ENCODE data around the gene CHAC2.
A peak's percentile ranks its signal among the peaks of the same experiment; 100 is the strongest.
"Not testable (repeated sequence)": the region's sequence is repeated elsewhere in the genome, so short reads cannot be mapped to it uniquely, and the experiment has no call there.

Gene CHAC2

DNA sequence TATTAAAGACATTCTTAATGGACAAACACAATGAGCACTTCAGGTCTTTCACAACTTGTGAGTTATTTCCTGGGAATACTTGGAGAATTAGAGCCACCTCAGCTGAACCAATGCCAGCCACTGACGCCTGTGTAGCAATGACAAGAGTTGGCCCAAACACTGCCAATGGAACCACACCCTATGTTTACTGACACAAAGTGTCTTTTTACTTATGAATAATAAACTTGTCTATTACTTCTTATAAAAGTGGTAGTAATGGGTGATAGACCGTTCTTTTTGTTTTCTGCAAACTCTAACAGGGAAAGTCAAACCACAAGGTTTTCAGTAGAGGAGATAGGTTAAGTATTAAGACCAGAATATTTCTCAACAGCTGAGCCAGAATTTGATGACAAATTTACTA, 12.5 kb upstream of the CHAC2 start:
- TF ChIP-seq YY1 (IDR thresholded peaks at IDR 0.05; ENCODE audit: insufficient read depth, insufficient read length): no peak
- TF ChIP-seq ZNF274 (IDR thresholded peaks at IDR 0.05; ENCODE audit: low read depth, low read length): no peak
- no peak for TF ChIP-seq SUZ12 (IDR thresholded peaks at IDR 0.05; ENCODE audit: extremely low read depth, insufficient read depth, insufficient read length)
- H3K4me3 ChIP-seq (ENCODE audit: insufficient read length, low read depth): no peak overlapping the region

DNA sequence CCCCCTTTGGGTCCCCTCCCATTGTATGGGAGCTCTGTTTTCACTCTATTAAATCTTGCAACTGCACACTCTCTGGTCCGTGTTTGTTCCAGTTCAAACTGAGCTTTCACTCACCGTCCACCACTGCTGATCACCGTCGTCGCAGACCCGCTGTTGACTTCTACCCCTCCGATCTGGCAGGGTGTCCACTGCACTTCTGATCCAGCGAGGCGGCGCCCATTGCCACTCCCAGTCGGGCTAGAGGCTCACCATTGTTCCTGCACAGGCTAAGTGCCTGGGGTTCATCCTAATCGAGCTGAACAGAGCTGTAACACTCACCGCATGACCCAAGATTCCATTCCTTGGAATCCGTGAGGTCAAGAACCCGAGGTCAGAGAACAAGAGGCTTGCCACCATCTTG, 11.0 kb upstream of the CHAC2 start:
- H3K36me3 ChIP-seq (ENCODE audit: insufficient read depth, insufficient read length, low read length): peaks cover 10% of the 10 kb centered on the region
- no peak overlapping the region for H3K9ac ChIP-seq (ENCODE audit: insufficient read length, low read depth)
- no peaks in the 10 kb centered on the region for H3K9me3 ChIP-seq (ENCODE audit: insufficient read depth, low read length)
- DNase-seq (ENCODE audit: low read depth, low spot score): no peak
- TF ChIP-seq YY1 (IDR thresholded peaks at IDR 0.05; ENCODE audit: insufficient read depth, insufficient read length) (no peak), SUZ12 (IDR thresholded peaks at IDR 0.05; ENCODE audit: extremely low read depth, insufficient read depth, insufficient read length) (no peak), ZNF274 (IDR thresholded peaks at IDR 0.05; ENCODE audit: low read depth, low read length) (no peak)
- no peak overlapping the region for H3K4me3 ChIP-seq (ENCODE audit: insufficient read length, low read depth)
- no peaks in the 10 kb centered on the region for H3K27me3 ChIP-seq (ENCODE audit: insufficient read depth, insufficient read length)
- no peaks in the 10 kb centered on the region for H3K4me1 ChIP-seq (ENCODE audit: insufficient read depth, insufficient read length)

More for the DNA sequence above, 12.5 kb upstream of the CHAC2 start:
- Histone ChIP-seq H3K9ac (ENCODE audit: insufficient read length, low read depth) (no peak overlapping the region), H3K4me1 (ENCODE audit: insufficient read depth, insufficient read length) (no peaks in the 10 kb centered on the region), H3K27me3 (ENCODE audit: insufficient read depth, insufficient read length) (no peaks in the 10 kb centered on the region), H3K9me3 (ENCODE audit: insufficient read depth, low read length) (no peaks in the 10 kb centered on the region), H3K36me3 (ENCODE audit: insufficient read depth, insufficient read length, low read length) (peaks cover 6% of the 10 kb centered on the region)
- DNase-seq (ENCODE audit: low read depth, low spot score): no peak

DNA sequence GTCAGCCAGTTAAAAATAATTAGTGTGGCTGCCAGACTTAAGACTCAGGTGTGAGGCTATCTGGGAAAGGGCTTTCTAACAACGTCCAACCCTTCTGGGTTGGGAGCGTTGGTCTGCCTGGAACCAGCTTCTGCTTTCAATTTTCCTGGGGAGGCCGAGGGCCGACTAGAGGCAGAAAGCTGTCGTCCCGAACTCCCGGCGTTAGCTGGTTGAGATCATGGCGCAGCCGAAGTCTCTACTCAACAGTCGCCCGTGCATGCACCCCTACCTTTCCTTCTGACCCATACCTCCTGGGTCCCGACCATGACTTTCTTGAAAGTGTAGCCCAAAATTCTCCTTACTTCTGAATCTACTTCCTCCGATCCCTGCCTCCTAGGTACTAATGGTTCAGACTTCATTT, 10.4 kb upstream of the CHAC2 start:
- H3K4me1 ChIP-seq (ENCODE audit: insufficient read depth, insufficient read length); H3K4me3 ChIP-seq (ENCODE audit: insufficient read length, low read depth); H3K9ac ChIP-seq (ENCODE audit: insufficient read length, low read depth); H3K36me3 ChIP-seq (ENCODE audit: insufficient read depth, insufficient read length, low read length); H3K27me3 ChIP-seq (ENCODE audit: insufficient read depth, insufficient read length); DNase-seq (ENCODE audit: low read depth, low spot score); H3K9me3 ChIP-seq (ENCODE audit: insufficient read depth, low read length): not testable (repeated sequence)

DNA sequence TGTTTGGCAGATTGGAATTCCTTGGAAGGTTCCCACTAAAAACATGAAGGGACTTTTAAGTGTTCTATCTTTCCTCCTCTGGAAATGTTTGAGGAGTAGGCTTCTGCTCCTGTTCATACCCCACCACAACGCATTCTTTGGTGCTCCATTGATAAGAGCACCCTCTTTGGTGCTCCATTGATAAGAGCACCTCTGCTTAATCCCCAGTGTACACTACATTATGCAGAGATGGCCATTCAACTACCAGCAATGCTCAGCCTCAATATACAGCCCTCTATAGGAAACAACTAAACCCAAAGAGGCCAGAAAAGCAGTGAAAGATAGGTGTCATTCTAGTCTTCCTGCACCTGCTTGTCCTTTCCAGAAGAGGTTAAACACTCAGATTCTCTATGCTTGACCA, 1.8 kb upstream of the CHAC2 start:
- no peaks in the 10 kb centered on the region for H3K4me1 ChIP-seq (ENCODE audit: insufficient read depth, insufficient read length)
- TF ChIP-seq SUZ12 (IDR thresholded peaks at IDR 0.05; ENCODE audit: extremely low read depth, insufficient read depth, insufficient read length) (no peak), ZNF274 (IDR thresholded peaks at IDR 0.05; ENCODE audit: low read depth, low read length) (no peak), YY1 (IDR thresholded peaks at IDR 0.05; ENCODE audit: insufficient read depth, insufficient read length) (no peak)
- no peaks in the 10 kb centered on the region for H3K9me3 ChIP-seq (ENCODE audit: insufficient read depth, low read length)
- no peak overlapping the region for H3K4me3 ChIP-seq (ENCODE audit: insufficient read length, low read depth)
- no peaks in the 10 kb centered on the region for H3K27me3 ChIP-seq (ENCODE audit: insufficient read depth, insufficient read length)
- peaks cover 24% of the 10 kb centered on the region for H3K36me3 ChIP-seq (ENCODE audit: insufficient read depth, insufficient read length, low read length)
- H3K9ac ChIP-seq (ENCODE audit: insufficient read length, low read depth): no peak overlapping the region
- no peak for DNase-seq (ENCODE audit: low read depth, low spot score)

DNA sequence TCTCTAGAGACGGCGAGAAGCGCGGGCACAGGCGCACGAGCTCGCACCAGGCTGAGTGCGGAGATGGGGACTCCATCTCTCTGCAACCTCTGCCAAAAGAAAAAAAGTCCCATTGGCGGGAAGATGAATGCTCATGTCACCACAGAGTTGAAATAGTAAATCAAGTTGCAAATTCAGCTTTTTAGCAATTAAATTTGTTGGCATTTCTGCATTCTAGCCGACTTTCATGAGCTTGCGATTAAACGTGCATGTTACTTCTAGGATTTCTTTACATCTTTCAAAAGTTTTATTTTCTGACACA, 588 bp downstream of the CHAC2 start:
- Histone ChIP-seq H3K36me3 (ENCODE audit: insufficient read depth, insufficient read length, low read length) (peaks cover 13% of the 10 kb centered on the region), H3K27me3 (ENCODE audit: insufficient read depth, insufficient read length) (no peaks in the 10 kb centered on the region), H3K9me3 (ENCODE audit: insufficient read depth, low read length) (no peaks in the 10 kb centered on the region), H3K4me1 (ENCODE audit: insufficient read depth, insufficient read length) (no peaks in the 10 kb centered on the region), H3K9ac (ENCODE audit: insufficient read length, low read depth) (peak overlapping the region; percentile 95), H3K4me3 (ENCODE audit: insufficient read length, low read depth) (peak overlapping the region; percentile 89)
- DNase-seq (ENCODE audit: low read depth, low spot score): peak; percentile 48
- TF ChIP-seq SUZ12 (IDR thresholded peaks at IDR 0.05; ENCODE audit: extremely low read depth, insufficient read depth, insufficient read length) (no peak), YY1 (IDR thresholded peaks at IDR 0.05; ENCODE audit: insufficient read depth, insufficient read length) (no peak), ZNF274 (IDR thresholded peaks at IDR 0.05; ENCODE audit: low read depth, low read length) (no peak)

DNA sequence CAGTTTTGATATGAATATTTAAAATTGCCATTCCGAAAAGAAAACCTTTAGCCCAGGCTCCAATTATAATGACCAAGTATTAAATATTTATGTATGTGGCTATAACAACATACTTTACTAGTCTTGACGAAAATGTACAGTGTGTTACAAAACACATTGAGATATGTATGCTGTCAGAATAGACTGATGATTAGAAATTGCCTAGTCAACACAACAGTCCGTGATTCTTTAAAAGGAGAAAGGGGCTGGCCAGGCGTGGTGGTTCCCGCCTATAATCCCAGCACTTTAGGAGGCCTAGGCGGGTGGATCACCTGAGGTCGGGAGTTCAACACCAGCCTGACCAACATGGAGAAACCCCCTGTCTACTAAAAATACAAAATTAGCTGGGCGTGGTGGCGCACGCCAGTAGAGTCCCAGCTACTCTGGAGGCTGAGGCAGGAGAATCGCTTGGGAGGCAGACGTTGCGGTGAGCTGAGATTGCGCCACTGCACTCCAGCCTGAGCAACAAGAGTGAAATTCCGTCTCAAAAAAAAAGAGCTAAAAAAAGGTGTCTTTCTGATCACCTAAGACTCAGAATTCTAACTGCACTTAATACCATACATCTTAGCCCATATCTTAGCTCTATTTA, 1.8 kb downstream of the CHAC2 start:
- no peak for DNase-seq (ENCODE audit: low read depth, low spot score)
- H3K27me3 ChIP-seq (ENCODE audit: insufficient read depth, insufficient read length): no peaks in the 10 kb centered on the region
- no peak overlapping the region for H3K4me3 ChIP-seq (ENCODE audit: insufficient read length, low read depth)
- no peak overlapping the region for H3K9ac ChIP-seq (ENCODE audit: insufficient read length, low read depth)
- TF ChIP-seq YY1 (IDR thresholded peaks at IDR 0.05; ENCODE audit: insufficient read depth, insufficient read length) (no peak), SUZ12 (IDR thresholded peaks at IDR 0.05; ENCODE audit: extremely low read depth, insufficient read depth, insufficient read length) (no peak), ZNF274 (IDR thresholded peaks at IDR 0.05; ENCODE audit: low read depth, low read length) (no peak)
- peaks cover 5% of the 10 kb centered on the region for H3K36me3 ChIP-seq (ENCODE audit: insufficient read depth, insufficient read length, low read length)
- H3K9me3 ChIP-seq (ENCODE audit: insufficient read depth, low read length): no peaks in the 10 kb centered on the region
- H3K4me1 ChIP-seq (ENCODE audit: insufficient read depth, insufficient read length): no peaks in the 10 kb centered on the region

DNA sequence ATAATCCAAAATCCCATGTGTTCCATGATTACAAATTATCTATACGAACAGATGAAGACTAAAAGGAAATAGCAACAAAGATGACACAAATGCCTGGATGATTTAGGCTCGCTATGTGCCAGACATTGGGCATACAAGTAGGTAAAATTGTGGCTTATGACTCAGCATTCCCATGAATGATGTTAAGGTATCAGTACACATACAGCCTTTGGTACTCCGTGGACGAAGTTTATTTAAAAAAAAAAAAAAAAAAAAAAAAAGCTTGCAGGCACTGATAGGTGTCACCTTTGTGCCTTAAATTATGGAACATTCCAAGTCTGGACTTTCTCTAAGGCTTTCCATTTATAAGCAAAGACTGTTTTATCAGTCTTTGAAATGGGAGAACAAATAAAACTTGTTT, 2.7 kb downstream of the CHAC2 start:
- H3K9me3 ChIP-seq (ENCODE audit: insufficient read depth, low read length): no peaks in the 10 kb centered on the region
- H3K36me3 ChIP-seq (ENCODE audit: insufficient read depth, insufficient read length, low read length): no peaks in the 10 kb centered on the region
- no peak overlapping the region for H3K4me3 ChIP-seq (ENCODE audit: insufficient read length, low read depth)
- DNase-seq (ENCODE audit: low read depth, low spot score): no peak
- TF ChIP-seq YY1 (IDR thresholded peaks at IDR 0.05; ENCODE audit: insufficient read depth, insufficient read length) (no peak), SUZ12 (IDR thresholded peaks at IDR 0.05; ENCODE audit: extremely low read depth, insufficient read depth, insufficient read length) (no peak), ZNF274 (IDR thresholded peaks at IDR 0.05; ENCODE audit: low read depth, low read length) (no peak)
- H3K9ac ChIP-seq (ENCODE audit: insufficient read length, low read depth): no peak overlapping the region
- H3K4me1 ChIP-seq (ENCODE audit: insufficient read depth, insufficient read length): no peaks in the 10 kb centered on the region
- H3K27me3 ChIP-seq (ENCODE audit: insufficient read depth, insufficient read length): no peaks in the 10 kb centered on the region

DNA sequence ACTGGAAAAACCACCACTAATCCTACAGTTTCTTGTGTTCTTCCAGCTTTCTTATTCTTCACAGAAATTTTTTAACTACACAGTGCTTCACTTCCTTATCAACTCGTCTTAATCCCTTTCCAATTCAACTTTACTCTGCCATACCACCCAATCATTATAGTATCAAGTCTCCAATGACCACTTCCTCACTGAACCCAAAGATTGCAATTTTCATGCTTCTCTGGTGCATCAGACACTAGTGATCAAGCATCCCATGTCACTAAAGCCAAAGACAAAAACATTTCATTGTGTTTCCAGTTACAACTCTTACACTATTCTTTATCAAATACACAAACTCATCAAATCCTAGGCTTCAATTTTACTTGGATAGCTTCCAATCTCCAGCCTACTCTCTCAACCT, 9.5 kb downstream of the CHAC2 start:
- H3K4me3 ChIP-seq (ENCODE audit: insufficient read length, low read depth): no peak overlapping the region
- TF ChIP-seq YY1 (IDR thresholded peaks at IDR 0.05; ENCODE audit: insufficient read depth, insufficient read length) (no peak), ZNF274 (IDR thresholded peaks at IDR 0.05; ENCODE audit: low read depth, low read length) (no peak), SUZ12 (IDR thresholded peaks at IDR 0.05; ENCODE audit: extremely low read depth, insufficient read depth, insufficient read length) (no peak)
- no peaks in the 10 kb centered on the region for H3K27me3 ChIP-seq (ENCODE audit: insufficient read depth, insufficient read length)
- no peak overlapping the region for H3K9ac ChIP-seq (ENCODE audit: insufficient read length, low read depth)
- peaks cover 35% of the 10 kb centered on the region for H3K36me3 ChIP-seq (ENCODE audit: insufficient read depth, insufficient read length, low read length)
- no peaks in the 10 kb centered on the region for H3K4me1 ChIP-seq (ENCODE audit: insufficient read depth, insufficient read length)
- H3K9me3 ChIP-seq (ENCODE audit: insufficient read depth, low read length): no peaks in the 10 kb centered on the region
- DNase-seq (ENCODE audit: low read depth, low spot score): no peak
